RKO (cell line): Measurements from ENCODE around the gene PPP2R2B.
"Not testable (repeated sequence)": the region's sequence is repeated elsewhere in the genome, so short reads cannot be mapped to it uniquely, and the experiment has no call there.

Experiments
- DNase-seq: peaks from one replicate; pipeline ENCODE4 v3.0.0-alpha.2; 2016; ENCODE audit warnings: low spot score

PPP2R2B gene

GRCh38 chr5:146607659-146608332, 270.8 kb downstream of the PPP2R2B start:
- no peak for DNase-seq

GRCh38 chr5:146606893-146607292, 271.7 kb downstream of the PPP2R2B start:
- no peak for DNase-seq

- DNase-seq: no peak
These were observed 278.2 kb downstream of the PPP2R2B start for GRCh38 chr5:146600376-146600775.

GRCh38 chr5:146599261-146599660, 279.3 kb downstream of the PPP2R2B start:
- no peak for DNase-seq

GRCh38 chr5:146595088-146595487, 283.5 kb downstream of the PPP2R2B start:
- no peak for DNase-seq

- DNase-seq: no peak
These were observed 286.2 kb downstream of the PPP2R2B start for GRCh38 chr5:146592352-146592751.

- no peak for DNase-seq
These were observed 289.6 kb downstream of the PPP2R2B start for GRCh38 chr5:146589028-146589345.

- no peak for DNase-seq
These were observed 290.1 kb downstream of the PPP2R2B start for GRCh38 chr5:146588331-146589027.

- DNase-seq: no peak
These were observed 291.8 kb downstream of the PPP2R2B start for GRCh38 chr5:146586752-146587151.

- DNase-seq: no peak
These were observed 293.8 kb downstream of the PPP2R2B start for GRCh38 chr5:146584750-146585149.

- no peak for DNase-seq
These were observed 296.4 kb downstream of the PPP2R2B start for GRCh38 chr5:146582051-146582596.

- DNase-seq: no peak
These were observed 298.3 kb downstream of the PPP2R2B start for GRCh38 chr5:146580237-146580636.

GRCh38 chr5:146574713-146575112, 303.8 kb downstream of the PPP2R2B start:
- DNase-seq: no peak

- DNase-seq: no peak
These were observed 310.4 kb downstream of the PPP2R2B start for GRCh38 chr5:146568161-146568560.

GRCh38 chr5:146565764-146566367, 312.7 kb downstream of the PPP2R2B start:
- peak; percentile 75 for DNase-seq

GRCh38 chr5:146564007-146564762, 314.4 kb downstream of the PPP2R2B start:
- no peak for DNase-seq

GRCh38 chr5:146562461-146562860, 316.1 kb downstream of the PPP2R2B start:
- no peak for DNase-seq

- no peak for DNase-seq
These were observed 316.8 kb downstream of the PPP2R2B start for GRCh38 chr5:146561711-146562110.

- no peak for DNase-seq
These were observed 318.2 kb downstream of the PPP2R2B start for GRCh38 chr5:146560205-146560812.

GRCh38 chr5:146556884-146557283, 321.7 kb downstream of the PPP2R2B start:
- not testable (repeated sequence) for DNase-seq

- no peak for DNase-seq
These were observed 325.1 kb downstream of the PPP2R2B start for GRCh38 chr5:146553446-146553845.

- DNase-seq: no peak
These were observed 328.9 kb downstream of the PPP2R2B start for GRCh38 chr5:146549615-146550014.
